HG03342 (cell line): Measurements from ENCODE around the gene BRD1.

ENCODE experiments used
- ATAC-seq: cut with Tn5 transposase; IDR thresholded peaks from one replicate; pipeline ENCODE4 v1.9.1; 2021; ENCODE audit warnings: mild to moderate bottlenecking, moderate library complexity; ENCODE audit not compliant: unreplicated experiment

The BRD1 gene

DNA sequence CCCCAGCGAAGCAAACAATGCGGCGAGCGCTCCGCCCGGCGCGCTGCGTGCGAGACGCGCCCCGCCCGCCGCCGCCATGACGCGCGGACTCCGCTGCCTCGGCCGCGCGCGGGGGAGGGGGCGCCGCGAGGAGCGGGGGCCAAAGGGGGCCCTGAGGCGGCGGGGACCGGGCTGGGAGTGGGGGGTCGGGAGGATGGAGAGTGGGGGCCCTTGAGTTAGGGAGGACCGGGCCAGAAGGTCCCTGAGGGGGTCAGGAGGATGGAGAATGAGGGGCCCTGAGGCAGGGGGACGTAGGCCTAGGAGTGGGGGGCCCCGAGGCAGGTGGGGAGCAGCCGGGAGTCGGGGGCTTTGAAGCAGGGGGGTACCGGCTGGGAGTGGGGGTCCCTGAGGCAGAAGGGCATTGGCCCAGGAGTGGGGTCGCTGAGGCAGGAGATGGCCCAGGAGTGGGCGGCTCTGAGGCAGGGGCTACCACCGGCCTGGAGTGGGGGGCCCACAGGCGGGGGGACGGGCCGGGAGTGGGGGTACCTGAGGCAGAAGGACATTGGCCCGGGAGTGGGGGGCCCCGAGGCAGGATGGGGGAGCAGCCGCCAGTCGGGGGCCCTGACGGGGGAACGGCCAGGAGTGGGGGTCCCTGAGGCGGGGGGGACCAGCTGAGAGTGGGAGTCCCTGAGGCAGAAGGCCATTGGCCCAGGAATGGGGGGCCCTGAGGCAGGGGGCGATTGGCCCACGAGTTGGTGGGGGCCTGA lies at the start of gene BRD1:
TSS of gene BRD1 (minus strand) at position 21 of the 746 bp plus-strand sequence. CDS start 3,556 bp downstream, outside the sequence.
- no peak for ATAC-seq

DNA sequence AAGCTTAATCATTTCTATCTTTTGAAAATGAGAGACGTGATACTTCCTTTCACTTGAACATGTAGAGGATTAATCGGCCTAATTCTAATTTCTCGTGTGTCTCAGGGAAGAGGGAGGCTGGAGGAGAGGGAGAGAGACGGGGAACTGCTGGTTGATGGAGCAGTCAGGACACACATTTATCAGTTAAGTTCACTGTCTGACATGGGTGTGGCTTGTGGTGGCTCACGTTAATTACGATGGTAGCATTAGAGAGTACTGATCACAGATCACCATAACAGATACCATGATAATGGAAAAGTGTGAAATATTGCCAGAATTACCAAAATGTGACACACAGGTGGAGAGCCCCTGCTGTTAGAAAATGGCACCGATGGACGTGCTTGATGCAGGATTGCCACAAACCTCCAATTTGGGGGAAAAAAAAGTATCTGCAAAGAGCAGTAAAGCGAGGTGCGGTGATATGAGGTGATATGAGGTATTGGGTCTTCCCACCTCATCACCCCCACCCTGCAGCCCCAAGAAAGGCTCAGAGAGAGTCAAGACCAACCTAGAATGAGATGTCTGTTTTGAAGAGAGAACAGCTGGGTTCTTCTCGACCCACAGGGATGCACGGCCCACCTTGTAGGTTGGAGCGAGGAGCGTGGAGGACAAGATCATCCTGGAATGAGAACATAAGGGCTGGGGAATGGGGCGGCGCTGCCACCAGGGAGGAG lies 45.7 kb upstream of the BRD1 start:
- no peak for ATAC-seq

DNA sequence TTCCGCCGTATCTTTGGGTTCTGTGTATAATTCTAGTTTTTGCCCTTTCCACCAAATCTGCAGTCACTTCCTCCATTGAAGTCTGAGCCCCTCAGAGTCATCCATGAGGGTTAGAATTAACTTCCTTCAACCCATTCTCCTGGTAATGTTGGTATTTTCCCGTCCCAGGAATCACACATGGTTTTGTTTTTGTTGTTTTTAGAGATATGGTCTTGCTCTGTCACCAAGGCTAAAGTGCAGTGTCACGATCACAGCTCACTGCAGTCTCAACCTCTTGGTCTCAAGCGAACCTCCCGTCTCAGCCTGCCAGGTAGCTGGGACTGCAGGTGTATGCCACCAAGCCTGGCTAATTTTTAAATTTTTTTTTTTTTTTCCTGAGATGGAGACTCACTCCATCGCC lies 44.7 kb upstream of the BRD1 start:
- no peak for ATAC-seq

DNA sequence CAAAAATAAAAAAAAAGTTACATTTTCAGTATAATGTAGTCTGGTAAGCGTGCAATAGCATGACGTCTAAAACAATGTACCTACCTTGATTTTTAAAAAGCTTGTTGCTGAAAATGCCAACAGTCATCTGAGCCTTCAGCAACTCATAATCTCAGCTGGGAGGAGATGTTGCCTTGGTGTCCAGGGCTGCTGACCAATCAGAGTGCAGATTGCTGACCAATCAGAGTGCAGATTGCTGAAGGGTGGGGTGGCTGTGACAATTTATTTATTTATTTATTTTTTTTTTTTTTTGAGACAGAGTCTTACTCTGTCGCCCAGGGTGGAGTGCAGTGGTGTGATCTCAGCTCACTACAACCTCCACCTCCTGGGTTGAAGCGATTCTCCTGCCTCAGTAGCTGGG lies 43.8 kb upstream of the BRD1 start:
- no peak for ATAC-seq

DNA sequence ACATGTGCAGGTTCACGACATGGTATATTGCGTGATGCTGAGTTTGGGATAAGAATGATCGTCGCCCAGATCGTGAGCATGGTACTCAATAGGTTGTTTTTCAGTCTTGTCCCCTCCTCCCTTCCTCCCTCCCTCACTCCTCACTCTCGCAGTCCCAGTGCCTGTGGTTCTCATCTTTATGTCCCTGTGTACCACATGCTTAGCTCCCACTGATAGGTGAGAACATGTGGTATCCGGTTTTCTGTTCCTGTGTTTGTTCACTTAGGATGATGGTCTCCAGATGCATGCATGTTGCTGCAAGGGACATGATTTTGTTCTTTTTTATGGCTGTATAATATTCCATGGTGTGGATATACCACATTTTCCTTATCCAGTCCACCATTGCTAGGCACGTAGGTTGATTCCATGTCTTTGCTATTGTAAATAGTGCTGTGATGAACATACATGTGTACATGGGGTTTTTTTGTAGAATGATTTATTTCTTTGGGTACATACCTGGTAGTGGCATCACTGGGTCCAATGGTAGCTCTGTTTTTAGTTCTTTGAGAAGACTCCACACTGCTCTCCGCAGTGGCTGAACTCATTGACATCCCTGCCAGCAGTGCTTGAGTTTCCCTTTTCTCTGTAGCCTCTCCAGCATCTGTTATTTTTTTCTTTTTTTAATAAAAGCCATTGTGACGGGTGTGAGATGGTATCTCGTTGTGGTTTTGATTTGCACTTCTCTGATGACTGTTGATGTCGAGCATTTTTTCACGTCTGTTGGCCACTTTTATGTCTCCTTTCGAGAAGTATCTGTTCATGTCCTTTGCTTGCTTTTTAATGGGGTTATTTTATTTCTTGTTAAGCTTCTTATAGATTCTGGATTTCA lies 42.4 kb upstream of the BRD1 start:
- ATAC-seq = no peak

DNA sequence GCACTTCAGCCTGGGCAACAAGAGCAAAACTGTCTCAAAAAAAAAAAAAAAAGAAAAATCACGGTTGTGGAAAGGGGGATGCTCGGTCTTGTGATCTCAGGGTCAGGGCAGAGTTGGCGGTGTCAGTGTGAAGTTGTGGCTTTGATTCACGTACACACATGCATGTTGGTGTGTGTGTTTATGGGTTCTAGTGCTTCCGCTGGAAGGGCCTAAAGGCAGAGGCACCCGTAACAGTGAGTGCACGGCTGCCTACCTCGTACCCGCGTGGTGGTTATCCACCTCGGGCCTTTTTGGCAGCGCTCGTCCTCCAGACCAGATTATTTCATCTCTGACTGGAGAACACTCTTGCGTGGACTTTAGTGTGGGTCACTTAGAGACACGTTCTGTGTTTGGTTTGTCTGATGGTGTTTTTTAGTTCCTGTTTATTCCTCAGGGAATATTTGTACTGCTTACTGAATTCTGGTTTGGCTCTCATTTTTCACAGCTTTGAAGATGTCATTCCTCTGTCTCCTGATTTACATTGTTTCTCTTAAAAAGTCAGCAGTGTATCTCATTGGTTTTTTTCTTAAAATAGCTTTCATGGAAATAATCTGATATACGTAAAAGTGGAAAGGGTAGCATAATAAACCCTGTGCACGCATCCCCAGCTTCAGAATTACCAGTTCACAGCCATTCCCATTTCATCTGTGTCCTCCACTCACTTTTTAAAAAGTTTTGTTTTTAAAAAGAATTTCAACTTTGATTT lies 41.6 kb upstream of the BRD1 start:
- ATAC-seq = no peak

DNA sequence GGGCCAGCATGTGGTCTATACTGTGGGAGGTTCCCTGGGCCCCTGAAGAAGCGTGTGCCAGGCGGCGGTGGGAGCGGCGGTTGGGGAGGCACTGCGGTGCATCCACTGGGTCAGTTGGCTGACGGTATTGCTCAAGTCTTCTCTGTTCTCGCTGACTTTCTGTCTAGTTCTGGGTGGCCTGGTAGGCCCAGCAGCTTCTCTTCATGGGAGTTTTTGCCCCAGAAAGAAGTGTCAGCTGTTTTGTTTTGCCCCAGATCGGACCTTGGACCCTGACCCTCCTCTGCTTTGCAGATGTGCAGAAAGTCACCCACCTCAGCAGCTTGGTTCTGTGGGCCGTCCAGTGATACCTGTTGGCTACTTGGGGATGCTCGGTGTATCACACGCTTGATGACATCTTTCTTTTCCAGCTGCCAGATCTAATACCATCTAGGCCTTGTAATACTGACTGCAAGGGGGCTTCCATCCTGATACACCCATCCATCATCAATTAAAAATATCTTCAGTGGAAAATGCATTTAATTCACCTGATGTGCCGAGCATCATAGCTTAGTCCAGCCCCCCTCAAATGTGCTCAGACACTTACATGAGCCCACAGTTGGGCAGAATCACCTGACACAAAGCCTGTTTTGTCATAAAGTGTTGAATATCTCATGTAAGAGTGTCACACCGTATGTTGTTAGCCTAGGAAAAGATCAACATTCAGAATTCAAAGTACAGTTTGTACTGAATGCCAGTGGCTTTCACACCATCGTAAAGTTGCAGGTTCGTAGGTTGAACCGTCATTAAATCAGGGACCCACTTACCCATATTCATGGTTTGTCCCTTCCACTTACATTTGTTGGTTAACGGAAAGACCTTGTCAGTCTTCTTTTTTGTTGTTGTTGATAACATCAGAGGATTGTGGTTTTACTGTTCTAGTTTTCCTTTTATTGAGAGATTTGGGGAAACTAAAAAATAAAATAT lies 39.9 kb upstream of the BRD1 start:
- ATAC-seq = no peak

DNA sequence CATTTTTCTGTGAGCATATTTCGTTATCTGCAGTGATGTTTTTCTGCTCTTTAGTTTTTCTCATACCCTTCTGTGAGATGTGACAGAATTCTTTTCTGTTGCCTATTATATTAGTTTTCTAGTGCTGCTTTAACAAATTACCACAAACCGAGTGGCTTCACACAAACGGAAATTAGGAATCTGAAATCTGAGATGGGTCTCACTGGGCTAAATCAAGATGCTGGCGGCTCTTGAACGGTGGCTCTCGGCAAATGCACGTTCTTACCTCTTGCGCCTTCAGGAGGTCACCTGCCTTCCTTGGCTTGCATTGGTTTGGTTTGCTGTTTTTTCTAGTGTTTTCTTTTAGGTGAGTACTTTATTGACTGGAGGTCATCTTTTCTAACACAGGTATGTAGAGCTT lies 39.0 kb upstream of the BRD1 start:
- ATAC-seq = no peak

DNA sequence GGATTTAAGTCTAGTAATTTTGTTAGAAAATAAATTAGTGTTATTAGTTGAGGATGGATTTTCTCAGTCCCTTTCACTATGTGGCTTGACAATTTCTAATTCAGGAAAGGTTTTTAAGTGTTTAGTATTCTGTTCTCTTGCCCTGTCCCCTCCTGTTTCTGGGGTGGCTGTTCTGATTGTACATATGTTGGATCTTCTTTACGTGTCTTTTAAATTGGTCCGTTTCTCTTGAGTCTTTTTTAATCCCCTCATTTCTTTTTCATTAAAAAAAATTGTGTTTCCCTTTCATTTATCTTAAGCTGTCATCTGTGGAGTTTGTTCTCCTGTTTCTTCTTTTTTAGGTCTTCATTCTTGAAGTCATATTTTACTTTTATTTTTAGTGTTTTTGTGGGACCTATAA lies 38.5 kb upstream of the BRD1 start:
- ATAC-seq = no peak

DNA sequence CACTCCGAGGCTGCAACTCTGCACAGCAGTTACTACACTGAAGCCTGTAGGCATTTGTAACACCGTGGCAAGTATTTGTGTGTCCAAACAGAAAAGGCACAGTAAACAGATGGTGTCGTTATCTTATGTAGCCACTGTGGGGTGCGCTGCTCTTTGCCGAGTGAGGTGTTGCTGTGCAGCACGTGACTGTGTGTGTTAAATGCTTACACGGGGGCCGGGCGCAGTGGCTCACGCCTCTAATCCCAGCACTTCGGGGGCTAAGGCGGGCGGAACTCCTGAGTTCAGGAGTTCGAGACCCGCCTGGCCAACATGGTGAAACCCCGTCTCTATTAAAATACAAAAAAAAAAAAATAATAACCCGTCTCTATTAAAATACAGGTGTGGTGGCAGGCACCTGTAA lies 37.5 kb upstream of the BRD1 start:
- no peak for ATAC-seq

DNA sequence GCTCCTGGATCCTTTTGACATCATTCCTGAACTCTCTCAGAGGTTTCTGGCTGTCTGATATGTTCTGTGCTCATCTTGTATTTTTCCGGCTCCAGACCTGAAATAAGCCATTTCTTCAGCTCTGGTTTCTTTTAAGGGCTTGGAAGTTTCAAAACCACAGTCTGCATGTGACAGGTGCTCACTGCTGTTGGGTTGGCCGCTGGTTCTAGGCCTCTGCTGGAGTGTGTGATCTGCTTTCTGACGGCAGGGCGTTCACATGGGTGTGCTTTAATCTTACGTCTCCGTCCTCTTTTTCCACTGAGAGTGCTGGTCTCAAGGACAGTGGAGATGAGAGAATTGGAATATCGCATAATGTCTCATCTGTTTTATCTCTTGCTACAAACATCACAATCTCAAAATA lies 36.3 kb upstream of the BRD1 start:
- no peak for ATAC-seq

DNA sequence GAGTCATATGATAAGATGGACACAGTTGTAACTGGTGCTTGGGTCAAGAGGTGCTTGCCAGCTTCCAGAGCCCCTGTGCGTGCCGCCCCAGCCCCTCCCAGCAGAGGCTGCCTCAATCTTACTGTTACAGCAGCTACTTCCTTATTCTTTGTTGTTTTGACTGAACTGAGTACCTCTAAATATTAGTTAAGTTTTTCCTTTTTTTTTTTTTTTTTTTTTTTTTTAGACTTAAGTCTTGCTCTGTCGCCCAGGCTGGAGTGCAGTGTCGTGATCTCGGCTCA lies 34.8 kb upstream of the BRD1 start:
- no peak for ATAC-seq

DNA sequence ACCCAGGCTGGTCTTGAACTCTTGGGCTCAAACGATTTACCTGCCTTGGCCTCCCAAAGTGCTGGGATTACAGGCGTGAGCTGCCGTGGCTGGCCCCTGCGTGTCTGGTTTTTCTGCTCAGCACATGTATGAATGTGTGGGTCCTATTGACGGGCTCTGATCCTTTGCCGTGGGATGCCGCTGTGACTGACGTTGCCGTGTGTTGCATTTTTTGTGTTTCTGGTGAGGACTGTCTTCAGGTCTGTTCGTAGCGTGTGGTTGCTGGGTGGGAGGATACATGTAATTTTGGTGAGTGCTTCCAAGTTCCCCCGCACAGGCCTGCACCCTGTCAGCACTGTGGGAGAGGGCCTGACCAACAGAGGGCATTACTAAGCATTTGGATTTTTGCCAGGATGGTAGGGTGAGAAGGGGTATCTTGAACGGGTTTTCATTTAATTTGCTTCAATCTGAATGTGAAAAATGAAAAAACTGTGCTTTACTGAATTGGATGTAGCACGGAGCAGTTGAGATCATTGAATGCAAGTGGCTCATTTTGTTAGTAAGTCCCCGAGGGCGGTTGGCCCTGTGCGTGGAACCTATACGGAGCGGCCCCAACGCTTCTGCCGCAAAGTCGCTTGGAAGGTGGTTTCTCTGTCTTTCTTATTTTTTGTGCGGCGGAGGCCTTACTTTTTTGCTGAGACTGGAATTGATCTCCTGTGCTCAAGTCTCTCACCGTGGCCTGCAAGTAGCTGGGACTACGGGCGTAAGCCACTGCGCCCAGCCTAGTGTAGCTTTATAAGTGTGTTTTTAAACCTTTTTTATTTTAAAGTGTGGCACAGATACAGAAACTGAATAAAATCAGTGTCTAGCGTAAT lies 34.2 kb upstream of the BRD1 start:
- no peak for ATAC-seq

DNA sequence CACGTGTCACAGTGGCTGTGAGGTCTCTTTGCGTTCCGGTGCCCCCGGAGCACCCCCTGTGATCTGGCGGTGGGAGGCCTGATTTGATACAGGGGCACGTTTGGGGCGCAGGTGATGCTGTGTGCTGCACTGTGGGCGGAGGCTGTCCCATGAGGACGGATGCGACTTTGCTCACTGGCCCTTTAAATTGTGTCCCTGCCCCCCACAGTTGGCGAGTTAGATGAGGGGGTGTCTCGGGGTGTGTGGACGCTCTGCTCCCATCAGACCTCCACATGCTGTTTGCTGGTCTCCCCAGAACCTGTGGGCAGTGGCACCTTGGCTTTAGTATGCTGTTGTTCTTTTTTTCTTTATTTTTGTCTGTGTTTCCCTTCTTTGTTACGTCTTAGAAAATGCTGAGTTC lies 31.2 kb upstream of the BRD1 start:
- no peak for ATAC-seq

DNA sequence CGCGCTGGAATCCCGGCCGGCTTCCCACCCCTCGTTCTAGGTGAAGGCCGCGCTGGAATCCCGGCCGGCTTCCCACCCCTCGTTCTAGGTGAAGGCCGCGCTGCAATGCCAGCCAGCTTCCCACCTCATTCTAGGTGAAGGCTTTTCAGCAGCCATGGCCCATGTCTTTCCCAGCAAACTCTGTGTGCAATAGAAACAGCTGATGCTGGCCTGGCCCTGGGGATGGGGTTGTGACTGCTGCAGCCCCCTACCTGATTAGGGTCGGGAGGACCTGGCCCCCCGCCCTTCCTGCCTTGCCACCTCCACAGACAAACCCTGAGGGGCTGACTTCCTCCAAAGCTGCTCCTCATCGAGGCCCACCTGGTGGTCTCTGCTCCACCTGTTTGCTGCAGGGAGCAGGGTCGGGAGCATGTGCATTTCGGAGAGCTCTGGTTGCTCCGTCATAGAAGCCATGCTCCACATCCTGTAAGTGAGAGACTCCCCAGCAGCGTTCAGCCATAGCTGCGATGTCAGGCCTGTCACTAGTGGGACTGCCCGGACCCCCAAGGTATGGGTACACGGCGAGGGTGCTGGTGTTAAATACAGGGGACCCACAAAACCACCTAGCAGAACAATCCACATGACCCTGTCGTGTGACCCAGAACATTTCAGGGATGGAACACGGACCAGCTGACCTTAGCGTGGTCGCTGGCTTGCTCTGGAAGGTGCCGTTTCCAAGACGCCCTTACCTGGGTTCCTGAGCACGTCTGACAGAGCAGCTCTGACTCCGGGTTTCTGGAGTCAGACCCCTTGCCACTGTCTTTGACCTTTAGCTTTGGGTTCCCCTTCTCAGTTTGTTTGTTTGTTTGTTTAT lies 29.3 kb upstream of the BRD1 start:
- no peak for ATAC-seq

DNA sequence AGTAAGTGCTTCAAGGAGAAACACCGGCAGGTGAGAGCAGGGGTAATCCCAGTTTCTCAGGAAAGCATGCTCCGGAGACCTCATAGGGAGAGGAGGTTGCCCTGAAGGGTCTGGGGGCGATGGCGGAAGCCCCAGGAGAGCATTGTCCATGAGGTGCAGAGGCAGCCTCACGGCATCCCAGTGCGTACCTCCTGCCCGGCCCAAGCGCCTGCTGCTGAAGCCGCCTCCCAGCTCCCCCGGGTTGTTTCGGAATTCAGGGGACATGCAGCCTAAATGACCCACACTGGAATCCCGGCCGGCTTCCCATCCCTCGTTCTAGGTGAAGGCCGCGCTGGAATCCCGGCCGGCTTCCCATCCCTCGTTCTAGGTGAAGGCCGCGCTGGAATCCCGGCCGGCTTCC lies 28.7 kb upstream of the BRD1 start:
- no peak for ATAC-seq

DNA sequence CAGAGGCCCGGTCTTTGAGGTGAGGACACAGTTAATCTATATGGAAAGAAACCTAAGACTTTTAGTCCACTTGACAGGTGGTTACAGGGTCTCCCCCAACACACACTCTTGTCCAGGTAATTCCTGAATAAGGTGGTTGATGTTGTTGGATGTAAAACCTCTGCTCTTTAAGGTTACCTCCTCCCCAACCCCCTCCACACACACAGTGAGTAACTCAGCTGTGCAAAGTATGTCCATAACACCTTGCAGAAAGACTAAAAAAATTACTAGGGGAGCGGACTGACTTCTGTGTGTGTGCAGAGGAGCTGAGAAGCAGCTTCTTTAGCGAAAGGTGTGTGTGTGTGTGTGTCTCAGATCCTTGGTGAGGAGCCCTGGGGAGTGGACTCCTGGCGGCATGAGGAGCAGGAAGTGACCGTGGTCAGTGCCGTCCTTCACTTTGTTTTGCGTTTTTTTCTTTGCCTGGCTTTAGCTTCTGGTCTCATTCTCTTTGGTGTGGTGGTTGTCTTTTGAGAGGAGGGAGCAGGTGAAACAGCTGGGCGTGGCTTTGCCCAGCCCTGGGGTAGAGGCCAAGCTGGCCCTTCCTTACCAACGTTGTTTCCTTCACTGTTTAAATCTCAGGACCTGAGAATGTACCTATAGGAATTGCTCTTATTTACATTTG lies 27.7 kb upstream of the BRD1 start:
- no peak for ATAC-seq
